ENCODE data around the gene RALGAPA2. TPM values are rescaled to one million over a fixed set of nuclear protein-coding genes. Genes with fewer than 3 reads are reported as not detected.

Gene RALGAPA2
- total and polyA plus RNA-seq, 8 donors, result 34.5 to 79.8 (median 43.1) TPM

- no peak for DNase-seq
- Histone ChIP-seq H3K27me3 (peaks cover 64 to 100% of the 10 kb centered on the region in 2 donors), H3K9me3 (no peaks in the 10 kb centered on the region), H3K36me3 (no peaks in the 10 kb centered on the region), H3K4me3 (no peak overlapping the region), H3K27ac (no peak overlapping the region), H3K4me1 (peaks cover 0 to 30% of the 10 kb centered on the region in 2 donors)
- TF ChIP-seq CTCF (IDR thresholded peaks at IDR 0.05), result no peak
- intact Hi-C loops (cut with DNase I), result no loop called here
- ATAC-seq, result no peak
Measured at GRCh38 chr20:20371681-20372080, 340.8 kb downstream of the RALGAPA2 start.

GRCh38 chr20:20371083-20371482 lies 341.4 kb downstream of the RALGAPA2 start:
- peaks cover 0 to 30% of the 10 kb centered on the region in 2 donors for H3K4me1 ChIP-seq
- no peak overlapping the region for H3K27ac ChIP-seq
- ATAC-seq (no peak), DNase-seq (no peak)
- no peak for TF ChIP-seq CTCF (IDR thresholded peaks at IDR 0.05)
- no peaks in the 10 kb centered on the region for H3K9me3 ChIP-seq
- H3K27me3 ChIP-seq, result peaks cover 70 to 100% of the 10 kb centered on the region in 2 donors
- no peaks in the 10 kb centered on the region for H3K36me3 ChIP-seq
- intact Hi-C loops (cut with DNase I), result no loop called here
- H3K4me3 ChIP-seq, result no peak overlapping the region

- TF ChIP-seq CTCF (IDR thresholded peaks at IDR 0.05), result no peak
- intact Hi-C loops (cut with DNase I), result no loop called here
- Histone ChIP-seq H3K36me3 (no peaks in the 10 kb centered on the region), H3K27ac (no peak overlapping the region), H3K4me1 (peaks cover 0 to 34% of the 10 kb centered on the region in 2 donors), H3K9me3 (no peaks in the 10 kb centered on the region), H3K27me3 (peaks cover 79 to 100% of the 10 kb centered on the region in 2 donors), H3K4me3 (no peak overlapping the region)
- ATAC-seq (no peak), DNase-seq (no peak)
Measured at GRCh38 chr20:20370094-20370575, 342.3 kb downstream of the RALGAPA2 start.

- Histone ChIP-seq H3K27ac (no peak overlapping the region), H3K4me3 (no peak overlapping the region), H3K27me3 (peaks cover 86 to 100% of the 10 kb centered on the region in 2 donors), H3K4me1 (peaks cover 0 to 40% of the 10 kb centered on the region in 2 donors), H3K36me3 (no peaks in the 10 kb centered on the region), H3K9me3 (no peaks in the 10 kb centered on the region)
- no peak for TF ChIP-seq CTCF (IDR thresholded peaks at IDR 0.05)
- intact Hi-C loops (cut with DNase I), result loop anchor here in 1 of 2 donors (10.0 kb wide), 1 partner anchor 195 kb away; no protein-coding TSS in a partner anchor
- ATAC-seq (peak; percentile 50), DNase-seq (no peak)
Measured at GRCh38 chr20:20369250-20370093, 343.0 kb downstream of the RALGAPA2 start.
